ENCODE results near the gene TBCCD1. TPM values are rescaled to one million over a fixed set of nuclear protein-coding genes. Genes with fewer than 3 reads are reported as not detected.

The TBCCD1 gene
- polyA plus RNA-seq, 1 donor from 2014 or later = 13.4 TPM

GRCh38 chr3:186520431-186520830 lies 46.7 kb downstream of the TBCCD1 start:
- Histone ChIP-seq H3K27ac (ENCODE audit: low read length) (no peak overlapping the region), H3K27me3 (ENCODE audit: insufficient read depth, low read depth, low read length) (no peaks in the 10 kb centered on the region), H3K9me3 (ENCODE audit: low read length) (no peaks in the 10 kb centered on the region), H3K79me2 (replicated peaks; ENCODE audit: insufficient read depth, low read length) (no peaks in the 10 kb centered on the region), H3K9ac (ENCODE audit: low read length) (no peak overlapping the region), H3K36me3 (ENCODE audit: insufficient read depth, low read length) (no peaks in the 10 kb centered on the region), H3F3A (ENCODE audit: insufficient read depth, low read length, poor library complexity, severe bottlenecking) (no peaks in the 10 kb centered on the region), H3K4me3 (ENCODE audit: low read length) (no peak overlapping the region), H2AFZ (ENCODE audit: low read depth, low read length) (no peak overlapping the region), H3K4me2 (ENCODE audit: low read length) (no peak overlapping the region), H4K20me1 (ENCODE audit: insufficient read depth) (no peaks in the 10 kb centered on the region), H3K9me2 (ENCODE audit: insufficient read depth, low read length) (no peaks in the 10 kb centered on the region)
- TF ChIP-seq CTCF (IDR thresholded peaks at IDR 0.05; ENCODE audit: poor library complexity, severe bottlenecking) (no peak), RAD21 (conservative IDR thresholded peaks at IDR 0.05) (no peak), REST (IDR thresholded peaks at IDR 0.05; ENCODE audit: borderline replicate concordance) (no peak), SMC3 (conservative IDR thresholded peaks at IDR 0.05; ENCODE audit: poor library complexity) (no peak)

- Histone ChIP-seq H3F3A (ENCODE audit: insufficient read depth, low read length, poor library complexity, severe bottlenecking) (no peaks in the 10 kb centered on the region), H3K9me2 (ENCODE audit: insufficient read depth, low read length) (no peaks in the 10 kb centered on the region), H3K36me3 (ENCODE audit: insufficient read depth, low read length) (no peaks in the 10 kb centered on the region), H3K79me2 (replicated peaks; ENCODE audit: insufficient read depth, low read length) (no peaks in the 10 kb centered on the region), H3K27me3 (ENCODE audit: insufficient read depth, low read depth, low read length) (no peaks in the 10 kb centered on the region), H3K27ac (ENCODE audit: low read length) (no peak overlapping the region), H3K4me3 (ENCODE audit: low read length) (no peak overlapping the region), H3K9ac (ENCODE audit: low read length) (no peak overlapping the region), H3K4me2 (ENCODE audit: low read length) (no peak overlapping the region), H4K20me1 (ENCODE audit: insufficient read depth) (no peaks in the 10 kb centered on the region), H2AFZ (ENCODE audit: low read depth, low read length) (no peak overlapping the region), H3K9me3 (ENCODE audit: low read length) (no peaks in the 10 kb centered on the region)
- TF ChIP-seq TAF1 (IDR thresholded peaks at IDR 0.05; ENCODE audit: low read depth) (no peak), SMC3 (conservative IDR thresholded peaks at IDR 0.05; ENCODE audit: poor library complexity) (no peak), EP300 (conservative IDR thresholded peaks at IDR 0.05; ENCODE audit: poor library complexity, severe bottlenecking) (no peak), RAD21 (conservative IDR thresholded peaks at IDR 0.05) (no peak), MXI1 (conservative IDR thresholded peaks at IDR 0.05; ENCODE audit: poor library complexity, severe bottlenecking) (no peak), REST (IDR thresholded peaks at IDR 0.05; ENCODE audit: borderline replicate concordance) (no peak)
Measured at GRCh38 chr3:186519021-186519658, 48.0 kb downstream of the TBCCD1 start.

Data from neural cell (in vitro differentiated cells).